ENCODE results near the gene RNF213.
"Not testable (repeated sequence)": the region's sequence is repeated elsewhere in the genome, so short reads cannot be mapped to it uniquely, and the experiment has no call there.

RNF213 gene

DNA sequence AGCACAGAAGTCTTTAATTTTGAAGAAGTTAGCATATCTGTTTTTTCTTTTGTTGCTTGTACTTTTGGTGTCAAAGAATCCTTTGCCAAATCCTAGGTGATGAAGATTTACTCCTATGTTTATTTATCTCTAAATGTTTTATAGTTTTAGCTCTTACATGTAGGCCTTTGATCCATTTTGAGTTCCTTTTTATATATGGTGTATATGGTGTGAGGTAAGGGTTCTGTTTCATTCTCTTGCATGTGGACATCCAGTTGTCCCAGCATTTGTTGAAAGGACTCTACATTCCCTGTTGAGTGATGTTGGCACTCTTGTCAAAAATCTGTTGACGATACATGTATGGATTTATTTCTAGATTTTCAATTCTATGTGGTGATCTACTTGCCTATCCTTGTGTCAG, 62.2 kb downstream of the RNF213 start:
- no peak for DNase-seq

DNA sequence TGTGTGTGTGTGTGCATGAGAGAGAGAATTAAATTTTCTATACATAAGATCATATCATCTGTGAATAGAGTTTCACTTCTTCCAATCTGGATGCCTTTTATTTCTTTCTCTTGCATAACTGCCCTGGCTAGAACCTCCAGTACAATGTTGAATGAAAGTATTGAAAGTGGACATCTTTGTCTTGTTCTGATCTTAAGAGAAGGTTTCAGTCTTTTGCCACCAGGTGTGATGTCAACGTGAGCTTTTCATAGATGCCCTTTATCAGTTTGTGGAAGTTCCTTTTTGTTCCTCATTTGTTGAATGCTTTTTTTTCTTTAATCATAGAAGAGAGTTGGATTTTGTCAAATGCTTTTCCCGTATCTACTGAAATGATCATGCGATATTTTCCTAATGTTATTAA, 63.3 kb downstream of the RNF213 start:
- DNase-seq, result no peak

DNA sequence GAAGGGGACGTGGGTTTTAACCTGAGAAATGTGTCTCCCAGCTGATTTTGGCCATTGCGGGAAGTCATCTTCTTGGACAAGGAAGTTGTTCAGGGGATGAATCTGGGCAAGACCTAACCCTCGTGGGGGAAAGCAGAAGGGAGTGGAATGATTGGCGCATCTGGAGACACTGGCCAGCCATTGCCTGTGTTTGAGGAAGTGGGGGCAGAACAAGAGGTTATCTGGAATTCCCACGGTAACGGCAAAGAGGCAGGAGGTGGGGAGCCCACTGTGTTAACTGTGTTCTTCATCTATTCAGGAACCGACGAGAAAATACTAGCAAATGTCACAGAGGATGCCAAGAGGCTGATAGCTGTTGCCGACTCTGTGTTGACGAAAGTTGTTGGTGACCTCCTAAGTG, 66.9 kb downstream of the RNF213 start:
- no peak for DNase-seq

GRCh38 chr17:80328634-80329380, 68.2 kb downstream of the RNF213 start:
- no peak for DNase-seq

- not testable (repeated sequence) for DNase-seq
Observed at GRCh38 chr17:80329421-80329820, 68.8 kb downstream of the RNF213 start.

DNA sequence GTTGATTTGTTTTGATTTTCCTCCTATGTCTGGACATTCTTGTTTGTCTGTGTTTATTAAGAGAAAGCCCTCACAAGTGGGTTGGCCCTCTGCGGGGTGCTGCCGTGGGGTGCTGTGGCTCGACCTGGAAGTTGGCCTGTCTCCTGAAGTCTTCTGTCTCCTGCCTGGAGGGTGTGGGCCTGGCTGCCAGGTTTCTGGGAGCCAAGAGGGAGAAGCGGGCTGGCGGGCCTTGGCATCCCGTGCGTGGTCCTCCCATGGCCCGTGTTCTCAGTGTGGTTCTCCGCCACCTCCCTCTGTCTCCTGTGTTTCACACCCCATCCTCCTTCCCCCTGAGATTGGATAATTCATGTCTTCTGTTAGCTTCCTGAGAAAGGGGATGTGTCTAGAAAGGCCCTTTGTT, 69.6 kb downstream of the RNF213 start:
- no peak for DNase-seq

DNA sequence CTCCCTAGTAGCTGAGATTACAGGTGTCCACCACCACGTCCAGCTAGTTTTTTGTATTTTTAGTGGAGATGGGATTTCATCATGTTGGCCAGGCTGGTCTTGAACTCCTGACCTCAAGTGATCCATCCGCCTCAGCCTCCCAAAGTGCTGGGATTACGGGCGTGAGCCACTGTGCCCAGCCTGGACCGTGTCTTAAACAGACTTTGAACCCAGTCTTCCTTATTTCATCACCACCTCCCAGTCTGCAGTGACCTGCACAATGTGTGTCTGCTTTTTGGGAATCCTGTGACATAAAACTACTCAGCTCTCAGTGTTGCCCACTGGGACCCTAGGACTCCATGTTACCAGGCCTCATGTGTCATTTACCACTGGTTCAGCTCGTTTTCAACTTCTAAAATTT, 70.3 kb downstream of the RNF213 start:
- not testable (repeated sequence) for DNase-seq

DNA sequence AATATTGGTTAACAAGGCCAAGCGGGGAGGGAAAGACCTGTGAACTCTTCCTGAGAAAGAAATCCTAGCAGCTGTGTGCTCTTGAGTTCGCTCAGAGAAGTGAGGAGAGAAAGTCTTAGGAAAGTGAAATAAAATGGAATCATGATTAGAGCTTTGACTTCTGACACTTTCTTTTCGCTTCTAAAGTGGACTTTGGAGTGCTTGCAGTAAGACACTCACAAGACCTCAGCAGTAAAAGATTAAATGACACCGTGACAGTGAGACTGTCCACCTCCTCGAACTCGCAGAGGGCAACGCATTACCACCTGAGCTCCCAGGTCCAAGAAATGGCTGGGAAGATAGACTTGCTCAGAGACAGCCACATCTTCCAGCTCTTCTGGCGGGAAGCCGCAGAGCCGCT, 71.2 kb downstream of the RNF213 start:
- no peak for DNase-seq

DNA sequence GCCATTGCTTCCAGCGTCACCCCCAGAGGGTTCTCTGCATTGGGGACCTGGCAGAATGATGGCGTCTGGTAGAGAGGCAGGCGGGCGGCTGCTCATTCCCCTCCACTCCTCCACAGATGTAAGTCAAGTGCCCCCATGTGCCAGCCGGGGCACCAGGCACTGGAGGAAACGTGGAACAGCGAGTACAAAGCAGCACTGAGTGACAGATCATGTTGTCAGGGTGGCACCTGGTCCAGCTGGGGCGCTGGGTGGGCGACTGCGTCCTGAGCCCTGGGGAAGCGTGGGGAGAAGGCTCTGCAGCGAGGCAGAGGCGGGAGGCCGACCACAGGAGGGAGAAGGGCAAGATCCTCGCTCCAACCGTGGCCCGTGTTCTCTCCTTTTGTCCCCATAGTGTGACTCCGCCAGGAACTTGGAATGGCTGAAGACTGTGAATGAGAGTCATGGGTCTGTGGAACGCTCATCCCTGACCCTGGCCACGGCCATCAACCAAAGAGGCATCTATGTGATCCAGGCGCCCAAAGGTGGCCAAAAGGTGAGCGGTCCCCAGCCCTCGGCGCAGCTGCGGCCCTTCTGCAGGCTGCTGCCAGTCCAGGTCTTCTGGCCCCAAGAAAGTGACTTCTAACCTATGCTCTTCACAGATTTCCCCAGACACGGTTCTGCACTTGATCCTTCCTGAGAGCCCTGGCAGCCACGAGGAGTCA, 76.7 kb downstream of the RNF213 start:
- no peak for DNase-seq

DNA sequence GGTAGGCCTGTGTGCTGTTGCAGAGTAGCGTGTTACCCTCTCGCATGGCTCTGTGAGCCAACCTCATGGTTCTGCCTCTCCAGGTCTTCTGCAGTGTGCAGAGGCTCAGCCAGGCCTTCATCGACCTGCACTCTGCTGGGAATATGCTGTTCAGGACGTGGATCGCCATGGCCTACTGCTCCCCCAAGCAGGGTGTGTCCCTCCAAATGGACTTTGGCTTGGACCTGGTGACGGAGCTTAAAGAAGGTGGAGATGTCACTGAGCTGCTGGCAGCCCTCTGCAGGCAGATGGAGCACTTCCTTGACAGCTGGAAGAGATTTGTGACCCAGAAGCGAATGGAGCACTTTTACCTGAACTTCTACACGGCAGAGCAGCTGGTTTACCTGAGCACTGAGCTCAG, 78.5 kb downstream of the RNF213 start:
- DNase-seq, result no peak

- DNase-seq, result no peak
Observed at GRCh38 chr17:80339731-80340456, 79.2 kb downstream of the RNF213 start.

DNA sequence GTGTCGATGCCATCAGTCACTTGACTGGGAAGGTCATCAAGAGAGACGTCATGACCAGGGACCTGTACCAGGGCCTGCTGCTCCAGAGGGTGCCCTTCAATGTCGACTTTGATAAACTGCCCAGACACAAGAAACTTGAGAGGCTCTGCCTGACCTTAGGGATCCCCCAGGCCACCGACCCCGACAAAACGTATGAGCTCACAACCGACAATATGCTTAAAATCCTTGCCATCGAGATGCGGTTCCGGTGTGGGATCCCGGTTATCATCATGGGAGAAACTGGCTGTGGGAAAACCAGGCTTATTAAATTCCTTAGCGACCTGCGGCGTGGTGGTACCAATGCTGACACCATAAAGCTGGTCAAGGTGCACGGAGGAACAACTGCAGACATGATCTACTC, 84.7 kb downstream of the RNF213 start:
- DNase-seq, result no peak

DNA sequence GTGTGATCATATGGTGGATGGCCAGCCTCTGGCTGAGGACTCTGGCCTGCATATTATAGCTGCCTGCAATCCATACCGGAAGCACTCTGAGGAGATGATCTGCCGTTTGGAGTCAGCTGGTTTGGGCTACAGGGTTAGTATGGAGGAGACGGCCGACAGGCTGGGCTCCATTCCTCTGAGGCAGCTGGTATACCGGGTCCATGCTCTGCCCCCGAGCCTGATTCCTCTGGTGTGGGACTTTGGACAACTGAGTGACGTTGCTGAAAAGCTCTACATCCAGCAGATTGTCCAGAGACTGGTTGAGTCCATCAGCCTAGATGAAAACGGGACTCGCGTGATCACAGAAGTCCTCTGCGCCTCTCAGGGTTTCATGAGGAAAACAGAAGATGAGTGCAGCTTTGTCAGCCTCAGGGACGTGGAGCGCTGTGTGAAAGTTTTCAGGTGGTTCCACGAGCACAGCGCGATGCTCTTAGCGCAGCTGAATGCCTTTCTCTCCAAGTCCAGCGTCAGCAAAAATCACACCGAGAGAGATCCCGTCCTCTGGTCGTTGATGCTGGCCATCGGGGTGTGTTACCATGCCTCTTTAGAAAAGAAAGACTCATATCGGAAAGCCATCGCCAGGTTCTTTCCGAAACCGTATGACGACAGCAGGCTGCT, 85.3 kb downstream of the RNF213 start:
- DNase-seq, result no peak

- no peak for DNase-seq
Observed at GRCh38 chr17:80346498-80347275, 86.0 kb downstream of the RNF213 start.

DNA sequence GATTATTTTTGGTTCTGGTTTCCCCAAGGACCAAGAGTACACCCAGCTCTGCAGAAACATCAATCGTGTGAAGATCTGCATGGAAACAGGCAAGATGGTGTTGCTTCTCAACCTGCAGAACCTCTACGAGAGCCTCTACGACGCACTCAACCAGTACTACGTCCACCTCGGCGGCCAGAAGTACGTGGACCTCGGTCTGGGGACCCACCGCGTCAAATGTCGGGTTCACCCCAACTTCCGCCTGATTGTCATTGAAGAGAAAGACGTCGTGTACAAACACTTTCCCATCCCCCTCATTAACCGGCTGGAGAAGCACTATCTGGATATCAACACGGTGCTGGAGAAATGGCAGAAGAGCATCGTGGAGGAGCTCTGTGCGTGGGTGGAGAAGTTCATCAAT, 86.9 kb downstream of the RNF213 start:
- no peak for DNase-seq

DNA sequence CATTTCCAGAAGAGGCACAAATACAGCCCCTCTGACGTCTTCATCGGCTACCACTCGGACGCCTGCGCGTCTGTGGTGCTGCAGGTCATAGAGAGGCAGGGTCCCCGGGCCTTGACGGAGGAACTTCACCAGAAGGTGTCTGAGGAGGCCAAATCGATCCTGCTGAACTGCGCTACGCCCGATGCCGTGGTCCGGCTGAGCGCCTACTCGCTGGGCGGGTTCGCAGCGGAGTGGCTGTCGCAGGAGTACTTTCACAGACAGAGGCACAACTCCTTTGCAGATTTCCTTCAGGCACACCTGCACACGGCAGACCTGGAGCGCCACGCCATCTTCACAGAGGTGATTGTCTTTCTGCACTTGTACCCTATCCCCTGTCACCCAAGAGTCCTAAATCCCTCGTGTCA, 87.3 kb downstream of the RNF213 start:
- no peak for DNase-seq

GRCh38 chr17:80348551-80349150, 88.0 kb downstream of the RNF213 start:
- no peak for DNase-seq

GRCh38 chr17:80349151-80349651, 88.5 kb downstream of the RNF213 start:
- DNase-seq, result no peak

GRCh38 chr17:80349751-80350150, 89.1 kb downstream of the RNF213 start:
- no peak for DNase-seq

- no peak for DNase-seq
Observed at GRCh38 chr17:80352216-80352895, 91.7 kb downstream of the RNF213 start.

DNA sequence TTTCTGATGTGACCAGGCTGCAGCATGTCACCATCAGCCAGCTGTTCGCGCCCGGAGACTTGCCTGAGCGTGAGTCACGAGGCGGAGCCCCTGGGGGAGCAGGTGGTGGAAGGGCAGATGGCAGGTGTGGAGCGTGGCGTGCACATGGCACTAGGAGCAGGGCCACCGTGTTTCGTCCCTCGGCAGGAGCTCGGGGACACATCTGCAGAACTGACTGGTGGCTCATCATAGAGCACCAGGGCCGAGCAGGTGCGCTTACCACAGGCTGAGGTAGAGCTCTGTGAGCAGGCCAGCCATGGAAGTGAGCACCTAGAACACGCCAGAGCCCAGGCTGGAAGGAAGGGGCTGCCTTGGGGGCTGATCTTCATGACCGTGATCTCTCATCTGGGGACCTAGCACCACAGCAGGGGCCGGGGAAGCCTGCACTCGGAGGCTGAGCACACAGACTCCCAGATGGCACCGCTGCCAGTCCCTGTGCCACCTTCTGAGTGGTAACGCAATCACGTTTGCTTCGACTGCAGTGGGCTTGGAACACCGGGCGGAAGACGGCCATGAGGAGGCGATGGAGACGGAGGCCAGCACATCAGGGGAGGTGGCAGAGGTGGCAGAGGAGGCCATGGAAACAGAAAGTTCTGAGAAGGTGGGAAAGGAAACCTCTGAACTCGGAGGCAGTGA, 92.5 kb downstream of the RNF213 start:
- DNase-seq, result no peak

All from activated CD4-positive, alpha-beta T cell treated with anti-CD3 and anti-CD28 coated beads for 1 hour (primary cell).